IMR-90 (cell line): Measurements from ENCODE around the gene SLC22A15. TPM values are rescaled to one million over a fixed set of nuclear protein-coding genes. Genes with fewer than 3 reads are reported as not detected.

Source experiments
- ATAC-seq: fragments of 200-7000 bp; cut with Tn5 transposase; 2 replicates; pipeline ENCODE4 v1.9.1; 2020; ENCODE audit warnings: low read depth, mild to moderate bottlenecking, moderate library complexity
- BruUV-seq: library from RNA; stranded (reverse); fragments of 400-500 nt; replicated peaks from 2 replicates; lab custom pipeline; 2021; lab: Mats Ljungman, UMichigan
- CTCF ChIA-PET: fragments of 300-600 bp; formaldehyde crosslinking; extraction: SDS; loops from one replicate; lab custom pipeline; 2021; ENCODE audit warnings: antibody characterized with exemption; lab: Yijun Ruan, JAX
- POLR2A ChIA-PET: fragments of 300-600 bp; sonication (Branson Sonifier 250); formaldehyde crosslinking; loops from one replicate; lab custom pipeline; 2022; ENCODE audit warnings: antibody characterized with exemption; ENCODE audit not compliant: unreplicated experiment; lab: Charles Lee
- DNase-seq: peaks from one replicate; pipeline ENCODE4 v3.0.0; 2013
- H2AFZ ChIP-seq: replicated peaks from 2 replicates; pipeline ENCODE3; 2013; ENCODE audit warnings: low read length, mild to moderate bottlenecking; ENCODE audit not compliant: poor library complexity
- H2AK5ac ChIP-seq: 2 replicates; pipeline ENCODE4 v1.6.1; 2013; ENCODE audit warnings: low read depth, low read length, inconsistent platforms
- H2AK9ac ChIP-seq: replicated peaks from 2 replicates; pipeline ENCODE3; 2013; ENCODE audit warnings: mild to moderate bottlenecking, low read depth, low read length, moderate library complexity; ENCODE audit not compliant: poor library complexity
- H2BK120ac ChIP-seq: 2 replicates; pipeline ENCODE4 v1.6.1; 2013; ENCODE audit warnings: low read depth, low read length, inconsistent platforms
- H2BK15ac ChIP-seq: 3 replicates; pipeline ENCODE4 v1.6.1; 2013; ENCODE audit warnings: low read depth, low read length, inconsistent platforms
- H2BK20ac ChIP-seq: 2 replicates; pipeline ENCODE4 v1.6.1; 2013; ENCODE audit warnings: low read depth, mild to moderate bottlenecking, inconsistent platforms, low read length, moderate library complexity
- H2BK5ac ChIP-seq: 2 replicates; pipeline ENCODE4 v1.6.1; 2013; ENCODE audit warnings: mild to moderate bottlenecking, low read depth, low read length, inconsistent platforms; ENCODE audit not compliant: poor library complexity, severe bottlenecking
- H3K14ac ChIP-seq: replicated peaks from 2 replicates; pipeline ENCODE4 v1.6.1; 2013; ENCODE audit warnings: low read depth, low read length, inconsistent platforms
- H3K18ac ChIP-seq: 2 replicates; pipeline ENCODE4 v1.6.1; 2013; ENCODE audit warnings: low read depth, low read length, control low read depth
- H3K23ac ChIP-seq: 2 replicates; pipeline ENCODE4 v1.6.1; 2013; ENCODE audit warnings: low read depth, low read length, inconsistent platforms
- H3K27ac ChIP-seq: 2 replicates; pipeline ENCODE4 v1.5.1; 2013; ENCODE audit warnings: mild to moderate bottlenecking, control low read depth, low read length; ENCODE audit not compliant: insufficient read depth
- H3K27me3 ChIP-seq: 2 replicates; pipeline ENCODE4 v1.6.1; 2013; ENCODE audit warnings: low read length; ENCODE audit not compliant: control insufficient read depth, insufficient read depth
- H3K36me3 ChIP-seq: 2 replicates; pipeline ENCODE4 v1.6.1; 2013; ENCODE audit warnings: low read length, mixed read lengths; ENCODE audit not compliant: control insufficient read depth, insufficient read depth
- H3K4ac ChIP-seq: 2 replicates; pipeline ENCODE4 v1.6.1; 2013; ENCODE audit warnings: low read depth, low read length, inconsistent platforms
- H3K4me1 ChIP-seq: 2 replicates; pipeline ENCODE4 v1.6.1; 2013; ENCODE audit warnings: low read length, mixed read lengths; ENCODE audit not compliant: control insufficient read depth, insufficient read depth
- H3K4me2 ChIP-seq: 2 replicates; pipeline ENCODE4 v1.6.1; 2013; ENCODE audit warnings: low read depth, mild to moderate bottlenecking, control low read depth, low read length, moderate library complexity
- H3K4me3 ChIP-seq: 2 replicates; pipeline ENCODE4 v1.5.1; 2013; ENCODE audit warnings: low read depth, mild to moderate bottlenecking, control low read depth, low read length, moderate library complexity; ENCODE audit not compliant: insufficient read depth
- H3K56ac ChIP-seq: 2 replicates; pipeline ENCODE4 v1.6.1; 2013; ENCODE audit warnings: low read length, inconsistent platforms; ENCODE audit not compliant: insufficient read depth; ENCODE audit errors: extremely low read depth
- H3K79me1 ChIP-seq, 2 experiments: 2 replicates each; pipeline ENCODE4 v1.6.1; 2013; ENCODE audit warnings: low read length in 2 of 2, inconsistent platforms in 1 of 2, low read depth in 1 of 2
- H3K9ac ChIP-seq: 2 replicates; pipeline ENCODE4 v1.6.1; 2013; ENCODE audit warnings: low read depth, low read length, control low read depth
- H3K9me1 ChIP-seq: 2 replicates; pipeline ENCODE4 v1.6.1; 2013; ENCODE audit warnings: low read length, inconsistent platforms; ENCODE audit not compliant: insufficient read depth
- H3K9me3 ChIP-seq: 2 replicates; pipeline ENCODE4 v1.6.1; 2013; ENCODE audit warnings: low read length; ENCODE audit not compliant: control insufficient read depth, insufficient read depth
- H4K20me1 ChIP-seq: 2 replicates; pipeline ENCODE4 v1.6.1; 2013; ENCODE audit warnings: low read length, inconsistent platforms; ENCODE audit not compliant: insufficient read depth
- H4K5ac ChIP-seq: 2 replicates; pipeline ENCODE4 v1.6.1; 2013; ENCODE audit warnings: mild to moderate bottlenecking, low read depth, low read length, control low read depth
- H4K8ac ChIP-seq, 2 experiments: 2 replicates each; pipeline ENCODE4 v1.6.1; 2013; ENCODE audit warnings: low read depth in 2 of 2, low read length in 2 of 2, control low read depth in 1 of 2, inconsistent platforms in 1 of 2
- H4K91ac ChIP-seq: 2 replicates; pipeline ENCODE4 v1.6.1; 2013; ENCODE audit warnings: low read depth, low read length, inconsistent platforms; ENCODE audit not compliant: insufficient read depth
- BHLHE40 ChIP-seq: fragments of 150-350 bp; IDR thresholded peaks from 2 replicates; pipeline ENCODE4 v1.6.1; 2016; ENCODE audit warnings: mild to moderate bottlenecking, low read depth, low read length
- CEBPB ChIP-seq: IDR thresholded peaks from 2 replicates; pipeline ENCODE4 v1.6.1; 2012; ENCODE audit warnings: low read depth, low read length, improper control_type of control experiment
- CHD1 ChIP-seq: IDR thresholded peaks from 2 replicates; pipeline ENCODE4 v1.6.1; 2012; ENCODE audit warnings: low read depth, low read length, improper control_type of control experiment
- FOS ChIP-seq: fragments of 150-350 bp; IDR thresholded peaks from 2 replicates; pipeline ENCODE4 v1.6.1; 2016; ENCODE audit warnings: low read depth, low read length
- MAFK ChIP-seq: IDR thresholded peaks from 2 replicates; pipeline ENCODE4 v1.6.1; 2012; ENCODE audit warnings: low read depth, low read length, improper control_type of control experiment
- MAZ ChIP-seq: IDR thresholded peaks from 2 replicates; pipeline ENCODE4 v1.6.1; 2012; ENCODE audit warnings: low read depth, mild to moderate bottlenecking, low read length, improper control_type of control experiment, moderate library complexity, borderline replicate concordance
- MXI1 ChIP-seq: IDR thresholded peaks from 2 replicates; pipeline ENCODE4 v1.6.1; 2012; ENCODE audit warnings: low read depth, mild to moderate bottlenecking, low read length, moderate library complexity, borderline replicate concordance
- NFE2L2 ChIP-seq: fragments of 150-350 bp; IDR thresholded peaks from 2 replicates; pipeline ENCODE4 v1.6.1; 2016; ENCODE audit warnings: low read depth, mild to moderate bottlenecking, low read length
- POLR2A ChIP-seq: IDR thresholded peaks from 2 replicates; pipeline ENCODE4 v1.6.1; 2012; ENCODE audit warnings: mild to moderate bottlenecking, low read depth, low read length
- RAD21 ChIP-seq: IDR thresholded peaks from 2 replicates; pipeline ENCODE4 v1.6.1; 2012; ENCODE audit warnings: low read length, improper control_type of control experiment
- RCOR1 ChIP-seq: IDR thresholded peaks from 2 replicates; pipeline ENCODE4 v1.6.1; 2012; ENCODE audit warnings: mild to moderate bottlenecking, low read length, improper control_type of control experiment; ENCODE audit not compliant: insufficient replicate concordance
- RFX5 ChIP-seq: IDR thresholded peaks from 2 replicates; pipeline ENCODE4 v1.8.0; 2012; ENCODE audit warnings: low read depth, mild to moderate bottlenecking, low read length, moderate library complexity
- SMC3 ChIP-seq: fragments of 150-350 bp; IDR thresholded peaks from 2 replicates; pipeline ENCODE4 v1.6.1; 2016; ENCODE audit warnings: low read depth, mild to moderate bottlenecking, antibody characterized with exemption, low read length, moderate library complexity
- WGBS, 2 experiments: methylation state at CpG; one replicate each; pipeline versions ENCODE4 v1.1.5 to v1.1.7; 2013; ENCODE audit warnings: missing lambda C conversion rate in 2 of 2; ENCODE audit not compliant: insufficient read length in 1 of 2; ENCODE audit errors: extremely low coverage in 2 of 2; 5-methylcytosine and 5-hydroxymethylcytosine counted together
- dilution Hi-C: fragments of 300-500 bp; cut with HindIII; formaldehyde crosslinking; loops from one replicate; pipeline ENCODE4 v1.14.3; 2018; ENCODE audit warnings: low sequenced_read_pairs; ENCODE audit not compliant: unreplicated experiment
- in situ Hi-C: fragments of 300-500 bp; cut with MboI; formaldehyde crosslinking; loops from 3 replicates; pipeline ENCODE4 v1.14.3; 2019; ENCODE audit warnings: low sequenced_read_pairs, inconsistent platforms, mixed read lengths
- intact Hi-C: fragments of 100-400 bp; cut with micrococcal nuclease; formaldehyde crosslinking; loops from 2 replicates; pipeline ENCODE4 v1.10.0; 2022
- polyA plus RNA-seq, 3 experiments: library from polyadenylated mRNA; depleted of rRNA; stranded (reverse); fragments of >200 nt; gene quantifications; 2 replicates each; pipeline ENCODE4 v1.2.3, GENCODE V29; 2012; ENCODE audit warnings: low replicate concordance in 1 of 3
- total RNA-seq: library from RNA; depleted of rRNA; stranded (reverse); fragments of >200 nt; gene quantifications from 2 replicates; pipeline ENCODE4 v1.2.3, GENCODE V29; 2012
- TF ChIP-seq, protein P1 (sequence below): fragments of 150-350 bp; IDR thresholded peaks from 2 replicates; pipeline ENCODE4 v1.6.1; 2017; ENCODE audit warnings: mild to moderate bottlenecking, antibody characterized with exemption, low read length, low read depth
- TF ChIP-seq, protein P2 (sequence below): conservative IDR thresholded peaks from 2 replicates; pipeline ENCODE4 v1.5.1; 2012; ENCODE audit warnings: mild to moderate bottlenecking, low read depth, low read length, improper control_type of control experiment
- TF ChIP-seq, protein P3 (sequence below): fragments of 150-350 bp; IDR thresholded peaks from 2 replicates; pipeline ENCODE4 v1.6.1; 2016; ENCODE audit warnings: low read depth, mild to moderate bottlenecking, low read length, moderate library complexity, borderline replicate concordance

Gene SLC22A15
- total and polyA plus RNA-seq, 2 of the 4 experiments (the other 2 are of a cell fraction), result under 0.01 to 0.02 TPM

DNA sequence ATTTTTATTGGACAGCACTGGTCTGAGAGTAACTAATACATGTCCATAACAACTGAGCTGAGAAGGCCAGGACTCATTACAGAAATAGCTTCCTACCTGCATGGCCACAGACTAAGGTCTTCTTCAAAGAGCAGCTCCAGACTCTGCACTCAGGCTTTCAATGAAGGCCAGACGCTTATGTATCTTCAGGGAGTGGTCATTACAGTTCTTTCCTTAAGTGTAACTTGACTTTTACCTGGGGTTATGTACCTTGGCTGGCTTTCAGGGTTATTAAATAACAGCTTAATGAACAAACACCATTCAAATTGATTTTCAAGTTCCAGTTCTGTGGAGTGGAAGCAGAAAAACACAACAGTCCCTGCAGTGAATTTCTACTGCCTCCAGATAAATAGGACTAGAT, 23.8 kb upstream of the SLC22A15 start:
- H3K4me3 ChIP-seq, result no peak overlapping the region
- H3K18ac ChIP-seq, result no peak overlapping the region
- ChIA-PET POLR2A (no interaction called here), CTCF (no interaction called here)
- no peak overlapping the region for H2BK20ac ChIP-seq
- no peaks in the 10 kb centered on the region for H3K4me1 ChIP-seq
- H3K4ac ChIP-seq, result no peak overlapping the region
- in situ Hi-C loops, result no loop called here
- H2BK5ac ChIP-seq, result no peak overlapping the region
- H3K23ac ChIP-seq, result no peak overlapping the region
- H3K79me1 ChIP-seq, result no peaks in the 10 kb centered on the region
- H2AK5ac ChIP-seq, result no peak overlapping the region
- H3K9me3 ChIP-seq, result no peaks in the 10 kb centered on the region
- WGBS, 2 experiments, result no CpG with 5 or more reads among the region's 1 CpG
- intact Hi-C loops, result no loop called here
- no peak overlapping the region for H2BK120ac ChIP-seq
- H4K91ac ChIP-seq, result no peak overlapping the region
- H3K56ac ChIP-seq, result no peak overlapping the region
- H4K5ac ChIP-seq, result no peak overlapping the region
- H3K36me3 ChIP-seq, result no peaks in the 10 kb centered on the region
- dilution Hi-C loops, result no loop called here
- no peaks in the 10 kb centered on the region for H3K27me3 ChIP-seq
- H3K9me1 ChIP-seq, result no peaks in the 10 kb centered on the region
- H3K4me2 ChIP-seq, result no peak overlapping the region
- H2BK15ac ChIP-seq, result no peak overlapping the region
- TF ChIP-seq MXI1 (no peak), RCOR1 (no peak), RFX5 (no peak), MAZ (no peak), FOS (no peak), BHLHE40 (no peak), RAD21 (no peak), MAFK (no peak), SMC3 (no peak), POLR2A (no peak), CHD1 (no peak), NFE2L2 (no peak), CEBPB (no peak)
- TF ChIP-seq, protein P1, sequence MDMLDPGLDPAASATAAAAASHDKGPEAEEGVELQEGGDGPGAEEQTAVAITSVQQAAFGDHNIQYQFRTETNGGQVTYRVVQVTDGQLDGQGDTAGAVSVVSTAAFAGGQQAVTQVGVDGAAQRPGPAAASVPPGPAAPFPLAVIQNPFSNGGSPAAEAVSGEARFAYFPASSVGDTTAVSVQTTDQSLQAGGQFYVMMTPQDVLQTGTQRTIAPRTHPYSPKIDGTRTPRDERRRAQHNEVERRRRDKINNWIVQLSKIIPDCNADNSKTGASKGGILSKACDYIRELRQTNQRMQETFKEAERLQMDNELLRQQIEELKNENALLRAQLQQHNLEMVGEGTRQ, result no peak
- TF ChIP-seq, protein P2, sequence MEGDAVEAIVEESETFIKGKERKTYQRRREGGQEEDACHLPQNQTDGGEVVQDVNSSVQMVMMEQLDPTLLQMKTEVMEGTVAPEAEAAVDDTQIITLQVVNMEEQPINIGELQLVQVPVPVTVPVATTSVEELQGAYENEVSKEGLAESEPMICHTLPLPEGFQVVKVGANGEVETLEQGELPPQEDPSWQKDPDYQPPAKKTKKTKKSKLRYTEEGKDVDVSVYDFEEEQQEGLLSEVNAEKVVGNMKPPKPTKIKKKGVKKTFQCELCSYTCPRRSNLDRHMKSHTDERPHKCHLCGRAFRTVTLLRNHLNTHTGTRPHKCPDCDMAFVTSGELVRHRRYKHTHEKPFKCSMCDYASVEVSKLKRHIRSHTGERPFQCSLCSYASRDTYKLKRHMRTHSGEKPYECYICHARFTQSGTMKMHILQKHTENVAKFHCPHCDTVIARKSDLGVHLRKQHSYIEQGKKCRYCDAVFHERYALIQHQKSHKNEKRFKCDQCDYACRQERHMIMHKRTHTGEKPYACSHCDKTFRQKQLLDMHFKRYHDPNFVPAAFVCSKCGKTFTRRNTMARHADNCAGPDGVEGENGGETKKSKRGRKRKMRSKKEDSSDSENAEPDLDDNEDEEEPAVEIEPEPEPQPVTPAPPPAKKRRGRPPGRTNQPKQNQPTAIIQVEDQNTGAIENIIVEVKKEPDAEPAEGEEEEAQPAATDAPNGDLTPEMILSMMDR, result no peak
- TF ChIP-seq, protein P3, sequence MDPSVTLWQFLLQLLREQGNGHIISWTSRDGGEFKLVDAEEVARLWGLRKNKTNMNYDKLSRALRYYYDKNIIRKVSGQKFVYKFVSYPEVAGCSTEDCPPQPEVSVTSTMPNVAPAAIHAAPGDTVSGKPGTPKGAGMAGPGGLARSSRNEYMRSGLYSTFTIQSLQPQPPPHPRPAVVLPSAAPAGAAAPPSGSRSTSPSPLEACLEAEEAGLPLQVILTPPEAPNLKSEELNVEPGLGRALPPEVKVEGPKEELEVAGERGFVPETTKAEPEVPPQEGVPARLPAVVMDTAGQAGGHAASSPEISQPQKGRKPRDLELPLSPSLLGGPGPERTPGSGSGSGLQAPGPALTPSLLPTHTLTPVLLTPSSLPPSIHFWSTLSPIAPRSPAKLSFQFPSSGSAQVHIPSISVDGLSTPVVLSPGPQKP, result no peak
- no peaks in the 10 kb centered on the region for H4K20me1 ChIP-seq
- no peak overlapping the region for H3K14ac ChIP-seq
- no peak for ATAC-seq
- no peak overlapping the region for H3K9ac ChIP-seq
- H2AK9ac ChIP-seq, result no peak overlapping the region
- H2AFZ ChIP-seq, result no peak overlapping the region
- no peak overlapping the region for H3K27ac ChIP-seq
- no TSS peak for BruUV-seq
- no peak overlapping the region for H4K8ac ChIP-seq
- no peak for DNase-seq
